DOHH2 (cell line): ENCODE data around the gene FTO.

Experiments used
- H3F3A ChIP-seq: fragments of 200-600 bp; sonication (generic), shearing (Covaris generic); 2 replicates; pipeline ENCODE4 v1.6.0; 2016; ENCODE audit warnings: antibody characterized with exemption, mild to moderate bottlenecking; ENCODE audit not compliant: control insufficient read depth, insufficient read depth
- H3K27ac ChIP-seq: fragments of 200-600 bp; sonication (generic); 2 replicates; pipeline ENCODE4 v1.5.1; 2014; ENCODE audit warnings: low read depth, mild to moderate bottlenecking, low read length, moderate library complexity
- H3K27me3 ChIP-seq: fragments of 200-600 bp; sonication (generic); 2 replicates; pipeline ENCODE4 v1.6.1; 2014; ENCODE audit warnings: mild to moderate bottlenecking, low read length, mixed read lengths; ENCODE audit not compliant: control insufficient read depth
- H3K36me3 ChIP-seq: fragments of 200-600 bp; sonication (generic); 2 replicates; pipeline ENCODE4 v1.6.1; 2014; ENCODE audit warnings: mild to moderate bottlenecking, low read length, moderate library complexity, mixed read lengths; ENCODE audit not compliant: control insufficient read depth
- H3K4me1 ChIP-seq: fragments of 200-600 bp; sonication (generic); 2 replicates; pipeline ENCODE4 v1.6.1; 2014; ENCODE audit warnings: mild to moderate bottlenecking, low read length, mixed read lengths; ENCODE audit not compliant: control insufficient read depth
- H3K4me2 ChIP-seq: fragments of 200-600 bp; sonication (generic); 2 replicates; pipeline ENCODE4 v1.6.0; 2014; ENCODE audit warnings: mild to moderate bottlenecking, low read length, moderate library complexity
- H3K4me3 ChIP-seq: fragments of 200-600 bp; sonication (generic); 2 replicates; pipeline ENCODE4 v1.5.1; 2014; ENCODE audit warnings: mild to moderate bottlenecking, low read length, mixed read lengths
- H3K79me2 ChIP-seq: fragments of 200-600 bp; sonication (generic); 2 replicates; pipeline ENCODE4 v1.6.1; 2014; ENCODE audit warnings: mild to moderate bottlenecking, low read length, mixed read lengths; ENCODE audit not compliant: control insufficient read depth
- H3K9me2 ChIP-seq: fragments of 200-600 bp; sonication (generic); replicated peaks from 2 replicates; pipeline ENCODE4 v1.6.1; 2014; ENCODE audit warnings: mild to moderate bottlenecking, low read length, mixed read lengths; ENCODE audit not compliant: control insufficient read depth
- H3K9me3 ChIP-seq: fragments of 200-600 bp; sonication (generic); 2 replicates; pipeline ENCODE4 v1.6.1; 2014; ENCODE audit warnings: antibody characterized with exemption, low read length, mixed read lengths; ENCODE audit not compliant: control insufficient read depth, insufficient read depth
- H4K20me1 ChIP-seq: fragments of 200-600 bp; sonication (generic); 2 replicates; pipeline ENCODE4 v1.6.0; 2014; ENCODE audit warnings: low read depth, mild to moderate bottlenecking, antibody characterized with exemption, low read length, moderate library complexity; ENCODE audit not compliant: control insufficient read depth, insufficient read depth
- EZH2phosphoT487 ChIP-seq: fragments of 200-600 bp; sonication (generic); IDR thresholded peaks from 2 replicates; pipeline ENCODE4 v1.6.1; 2017; ENCODE audit warnings: borderline replicate concordance, mild to moderate bottlenecking, antibody characterized with exemption, low read length, moderate library complexity, mixed read lengths
- TF ChIP-seq, protein P1 (sequence below): fragments of 200-600 bp; sonication (generic); IDR thresholded peaks from one replicate; pipeline ENCODE4 v1.5.1; 2014; ENCODE audit warnings: antibody characterized with exemption, mild to moderate bottlenecking, low read depth, low read length; ENCODE audit not compliant: poor library complexity, severe bottlenecking

FTO gene

DNA sequence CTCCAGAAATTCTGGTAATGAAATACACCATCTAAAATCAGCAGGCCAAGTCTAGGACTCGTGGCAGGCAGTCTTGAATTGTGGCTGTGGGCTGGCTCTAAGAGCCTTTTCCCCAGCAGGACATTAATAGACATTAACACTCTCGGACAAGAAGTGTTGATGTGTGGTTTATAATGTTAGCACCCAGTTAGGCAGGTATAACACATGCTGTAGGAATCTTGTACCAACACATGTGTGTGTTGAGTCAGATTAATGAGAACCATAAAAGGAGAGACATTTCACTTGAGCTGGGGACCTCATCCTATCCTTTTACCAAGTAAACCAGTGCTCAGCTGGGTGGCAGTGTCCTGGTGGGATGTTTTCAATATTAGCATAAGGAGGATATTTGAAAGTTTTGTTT is 264.5 kb downstream of the FTO start:
- H3K79me2 ChIP-seq: no peaks in the 10 kb centered on the region
- H3K4me1 ChIP-seq: no peaks in the 10 kb centered on the region
- H3K9me3 ChIP-seq: no peaks in the 10 kb centered on the region
- no peaks in the 10 kb centered on the region for H3K27me3 ChIP-seq
- no peaks in the 10 kb centered on the region for H3F3A ChIP-seq
- no peak for TF ChIP-seq EZH2phosphoT487
- TF ChIP-seq, protein P1, sequence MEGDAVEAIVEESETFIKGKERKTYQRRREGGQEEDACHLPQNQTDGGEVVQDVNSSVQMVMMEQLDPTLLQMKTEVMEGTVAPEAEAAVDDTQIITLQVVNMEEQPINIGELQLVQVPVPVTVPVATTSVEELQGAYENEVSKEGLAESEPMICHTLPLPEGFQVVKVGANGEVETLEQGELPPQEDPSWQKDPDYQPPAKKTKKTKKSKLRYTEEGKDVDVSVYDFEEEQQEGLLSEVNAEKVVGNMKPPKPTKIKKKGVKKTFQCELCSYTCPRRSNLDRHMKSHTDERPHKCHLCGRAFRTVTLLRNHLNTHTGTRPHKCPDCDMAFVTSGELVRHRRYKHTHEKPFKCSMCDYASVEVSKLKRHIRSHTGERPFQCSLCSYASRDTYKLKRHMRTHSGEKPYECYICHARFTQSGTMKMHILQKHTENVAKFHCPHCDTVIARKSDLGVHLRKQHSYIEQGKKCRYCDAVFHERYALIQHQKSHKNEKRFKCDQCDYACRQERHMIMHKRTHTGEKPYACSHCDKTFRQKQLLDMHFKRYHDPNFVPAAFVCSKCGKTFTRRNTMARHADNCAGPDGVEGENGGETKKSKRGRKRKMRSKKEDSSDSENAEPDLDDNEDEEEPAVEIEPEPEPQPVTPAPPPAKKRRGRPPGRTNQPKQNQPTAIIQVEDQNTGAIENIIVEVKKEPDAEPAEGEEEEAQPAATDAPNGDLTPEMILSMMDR: no peak
- no peaks in the 10 kb centered on the region for H3K36me3 ChIP-seq
- no peaks in the 10 kb centered on the region for H4K20me1 ChIP-seq
- H3K9me2 ChIP-seq: no peaks in the 10 kb centered on the region
- H3K27ac ChIP-seq: no peak overlapping the region
- no peak overlapping the region for H3K4me3 ChIP-seq
- H3K4me2 ChIP-seq: no peak overlapping the region

- H3K4me3 ChIP-seq: no peak overlapping the region
- TF ChIP-seq, protein P1: no peak
- TF ChIP-seq EZH2phosphoT487: no peak
- H3K9me3 ChIP-seq: no peaks in the 10 kb centered on the region
- no peaks in the 10 kb centered on the region for H3K9me2 ChIP-seq
- no peaks in the 10 kb centered on the region for H3K79me2 ChIP-seq
- H3K36me3 ChIP-seq: no peaks in the 10 kb centered on the region
- H3K27me3 ChIP-seq: no peaks in the 10 kb centered on the region
- no peak overlapping the region for H3K4me2 ChIP-seq
- H4K20me1 ChIP-seq: no peaks in the 10 kb centered on the region
- H3K27ac ChIP-seq: no peak overlapping the region
- no peaks in the 10 kb centered on the region for H3F3A ChIP-seq
- no peaks in the 10 kb centered on the region for H3K4me1 ChIP-seq
Measured at GRCh38 chr16:53968896-53969295, 264.9 kb downstream of the FTO start.

GRCh38 chr16:53971616-53972015 is 267.7 kb downstream of the FTO start:
- H3K4me3 ChIP-seq: no peak overlapping the region
- no peaks in the 10 kb centered on the region for H3K4me1 ChIP-seq
- no peaks in the 10 kb centered on the region for H3K27me3 ChIP-seq
- H3K79me2 ChIP-seq: no peaks in the 10 kb centered on the region
- H3K4me2 ChIP-seq: no peak overlapping the region
- H4K20me1 ChIP-seq: no peaks in the 10 kb centered on the region
- H3K36me3 ChIP-seq: no peaks in the 10 kb centered on the region
- TF ChIP-seq EZH2phosphoT487: no peak
- TF ChIP-seq, protein P1: no peak
- H3K9me2 ChIP-seq: no peaks in the 10 kb centered on the region
- no peak overlapping the region for H3K27ac ChIP-seq
- H3K9me3 ChIP-seq: no peaks in the 10 kb centered on the region
- H3F3A ChIP-seq: no peaks in the 10 kb centered on the region

DNA sequence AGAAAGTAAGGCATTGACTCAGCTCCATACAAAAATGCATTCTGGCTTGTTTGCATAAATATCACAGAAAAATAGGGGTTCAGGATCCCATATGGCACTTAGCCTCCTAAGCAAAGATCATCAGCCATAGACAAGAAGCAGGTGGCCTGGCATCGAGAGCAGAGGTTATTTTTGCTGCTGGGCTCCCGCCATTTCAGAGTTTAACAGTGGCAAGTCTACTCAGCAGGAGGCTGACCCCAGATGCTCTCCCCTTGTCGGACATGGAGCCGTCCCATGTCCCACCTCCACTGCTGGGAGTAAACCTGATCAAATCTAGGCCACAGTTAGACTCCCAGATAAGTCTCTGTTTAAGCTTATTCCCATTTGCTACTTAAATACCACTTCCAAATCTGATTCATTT is 269.1 kb downstream of the FTO start:
- Histone ChIP-seq H3K36me3 (no peaks in the 10 kb centered on the region), H3F3A (no peaks in the 10 kb centered on the region), H3K79me2 (no peaks in the 10 kb centered on the region), H3K4me1 (no peaks in the 10 kb centered on the region), H3K9me3 (no peaks in the 10 kb centered on the region), H3K27ac (no peak overlapping the region), H3K4me2 (no peak overlapping the region), H3K27me3 (no peaks in the 10 kb centered on the region), H3K4me3 (no peak overlapping the region), H4K20me1 (no peaks in the 10 kb centered on the region), H3K9me2 (no peaks in the 10 kb centered on the region)
- TF ChIP-seq, protein P1: no peak
- no peak for TF ChIP-seq EZH2phosphoT487
